B cell (primary cell): ENCODE measurements around the gene SRSF6.

Source experiments
- CTCF ChIP-seq: fragments of 200-600 bp; IDR thresholded peaks from one replicate; pipeline ENCODE4 v1.8.0; 2022; ENCODE audit warnings: antibody characterized with exemption, mild to moderate bottlenecking
- EZH2 ChIP-seq: IDR thresholded peaks from 2 replicates; pipeline ENCODE4 v1.6.1; 2012; ENCODE audit warnings: borderline replicate concordance, low read depth, mild to moderate bottlenecking, moderate library complexity, low read length; ENCODE audit not compliant: insufficient read depth, poor library complexity, severe bottlenecking

DNA sequence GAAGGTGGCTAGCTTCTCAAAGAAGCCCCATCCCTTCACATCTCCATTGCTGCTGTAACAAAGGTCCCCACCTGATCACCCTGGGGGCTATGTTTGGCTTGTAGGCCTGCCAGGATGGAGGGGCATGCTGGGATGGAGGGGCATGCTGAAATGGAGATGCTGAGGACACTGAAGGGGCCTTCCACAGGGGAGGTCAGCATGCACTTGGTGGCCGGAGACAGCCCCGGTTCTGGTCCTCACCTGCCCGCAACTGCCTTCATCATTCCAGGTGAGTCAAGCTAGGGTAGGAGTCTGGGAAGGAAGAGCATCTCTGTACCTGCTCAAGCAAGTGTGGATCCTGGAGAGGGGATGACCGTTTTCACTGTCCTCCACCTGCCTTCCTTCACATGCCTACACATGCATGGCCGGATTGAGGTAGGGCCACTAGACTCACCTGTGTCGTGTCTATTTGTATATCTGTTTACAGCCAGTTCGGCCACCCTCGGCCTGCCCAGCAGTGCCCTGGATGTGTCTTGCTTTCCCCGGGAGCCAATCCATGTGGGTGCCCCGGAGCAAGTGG lies 55.8 kb downstream of the SRSF6 start:
- TF ChIP-seq EZH2 (no peak), CTCF (no peak)
